ENCODE measurements around the gene TBPL2. TPM values are rescaled to one million over a fixed set of nuclear protein-coding genes. Genes with fewer than 3 reads are reported as not detected.

The TBPL2 gene
- total RNA-seq, 1 donor from 2014 or later, result not detected

DNA sequence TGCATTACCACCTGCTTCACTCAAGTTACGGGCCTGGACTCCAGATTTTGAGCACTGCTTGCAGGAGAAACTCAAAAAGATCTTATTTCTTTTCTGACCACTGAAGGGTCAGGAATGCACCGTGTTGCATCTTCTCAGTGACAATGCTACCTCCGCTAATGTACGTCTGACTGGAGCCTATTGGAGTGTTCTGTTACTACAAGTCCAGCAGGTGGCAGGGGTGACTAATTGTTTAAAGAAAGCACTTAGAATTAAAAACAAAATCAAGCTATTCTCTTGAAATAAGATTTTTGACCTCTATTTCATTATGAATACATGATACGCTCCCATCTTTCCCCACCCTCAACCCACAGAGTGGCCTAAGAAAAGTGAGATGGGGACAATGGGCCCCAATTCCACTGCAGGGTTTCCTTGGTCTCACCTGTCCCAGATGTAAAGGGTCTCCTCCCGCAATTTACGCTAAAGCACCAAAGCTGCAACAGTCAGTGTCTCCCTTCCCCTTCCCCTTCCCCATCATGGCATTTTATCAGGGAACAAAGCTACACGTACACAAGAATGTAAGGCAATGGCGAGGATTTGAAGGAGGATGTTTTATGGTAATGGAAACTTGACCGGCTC is 2.2 kb downstream of the TBPL2 start:
- H3K36me3 ChIP-seq, result no peaks in the 10 kb centered on the region
- intact Hi-C loops (cut with DNase I), result no loop called here
- DNase-seq, result no peak
- H3K9me3 ChIP-seq, result no peaks in the 10 kb centered on the region
- TF ChIP-seq, protein P1, sequence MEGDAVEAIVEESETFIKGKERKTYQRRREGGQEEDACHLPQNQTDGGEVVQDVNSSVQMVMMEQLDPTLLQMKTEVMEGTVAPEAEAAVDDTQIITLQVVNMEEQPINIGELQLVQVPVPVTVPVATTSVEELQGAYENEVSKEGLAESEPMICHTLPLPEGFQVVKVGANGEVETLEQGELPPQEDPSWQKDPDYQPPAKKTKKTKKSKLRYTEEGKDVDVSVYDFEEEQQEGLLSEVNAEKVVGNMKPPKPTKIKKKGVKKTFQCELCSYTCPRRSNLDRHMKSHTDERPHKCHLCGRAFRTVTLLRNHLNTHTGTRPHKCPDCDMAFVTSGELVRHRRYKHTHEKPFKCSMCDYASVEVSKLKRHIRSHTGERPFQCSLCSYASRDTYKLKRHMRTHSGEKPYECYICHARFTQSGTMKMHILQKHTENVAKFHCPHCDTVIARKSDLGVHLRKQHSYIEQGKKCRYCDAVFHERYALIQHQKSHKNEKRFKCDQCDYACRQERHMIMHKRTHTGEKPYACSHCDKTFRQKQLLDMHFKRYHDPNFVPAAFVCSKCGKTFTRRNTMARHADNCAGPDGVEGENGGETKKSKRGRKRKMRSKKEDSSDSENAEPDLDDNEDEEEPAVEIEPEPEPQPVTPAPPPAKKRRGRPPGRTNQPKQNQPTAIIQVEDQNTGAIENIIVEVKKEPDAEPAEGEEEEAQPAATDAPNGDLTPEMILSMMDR (IDR thresholded peaks at IDR 0.05), result peak; percentile 26
- no peaks in the 10 kb centered on the region for H3K4me1 ChIP-seq
- peaks cover 11% of the 10 kb centered on the region for H3K27me3 ChIP-seq
- H3K27ac ChIP-seq, result no peak overlapping the region
- H3K4me3 ChIP-seq, result no peak overlapping the region
- ATAC-seq, result peak; percentile 38

DNA sequence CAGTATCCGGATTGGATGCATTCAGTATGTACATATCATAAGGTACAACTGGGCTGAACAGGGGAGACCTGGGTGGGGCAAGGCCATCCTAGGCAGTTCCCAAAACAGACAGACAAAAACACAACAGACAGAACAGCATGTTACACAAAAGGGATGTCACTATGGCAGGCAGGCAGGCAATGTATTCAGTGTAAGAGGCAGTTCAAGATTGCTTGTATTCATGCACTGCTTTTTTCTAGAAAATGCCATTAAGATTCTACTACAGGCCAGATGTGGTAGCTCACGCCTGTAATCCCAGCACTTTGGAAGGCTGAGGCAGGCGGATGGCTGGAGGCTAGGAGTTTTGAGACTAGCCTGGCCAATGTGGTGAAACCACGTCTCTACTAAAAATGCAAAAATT is 3.5 kb downstream of the TBPL2 start:
- intact Hi-C loops (cut with DNase I), result no loop called here
- ATAC-seq, result no peak

DNA sequence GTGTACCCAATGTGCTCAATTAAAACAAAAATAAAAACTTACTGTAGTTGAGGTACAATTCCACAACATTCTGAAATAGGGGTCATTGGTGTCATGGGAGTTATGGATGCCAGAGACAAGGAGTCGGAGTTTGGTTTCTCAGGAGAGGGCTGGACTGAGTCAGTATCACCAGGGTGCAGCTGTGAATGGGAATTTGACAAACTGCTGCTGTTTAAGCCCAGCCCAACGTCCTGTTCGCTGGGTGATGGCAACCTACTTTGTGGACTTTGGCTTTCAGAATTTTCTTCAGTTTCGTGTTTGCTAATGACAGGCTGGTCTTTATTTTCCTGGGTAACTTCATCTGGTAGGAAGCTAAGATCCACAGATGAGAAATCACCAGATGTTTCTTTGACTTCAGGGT is 3.9 kb downstream of the TBPL2 start:
- no peak for DNase-seq
- TF ChIP-seq, protein P1 (IDR thresholded peaks at IDR 0.05), result no peak
- intact Hi-C loops (cut with DNase I), result no loop called here

More for the DNA sequence above, 3.5 kb downstream of the TBPL2 start:
- Histone ChIP-seq H3K27ac (no peak overlapping the region), H3K9me3 (no peaks in the 10 kb centered on the region), H3K36me3 (no peaks in the 10 kb centered on the region), H3K27me3 (peaks cover 11% of the 10 kb centered on the region), H3K4me1 (no peaks in the 10 kb centered on the region), H3K4me3 (no peak overlapping the region)
- DNase-seq, result no peak
- TF ChIP-seq, protein P1 (IDR thresholded peaks at IDR 0.05), result no peak

DNA sequence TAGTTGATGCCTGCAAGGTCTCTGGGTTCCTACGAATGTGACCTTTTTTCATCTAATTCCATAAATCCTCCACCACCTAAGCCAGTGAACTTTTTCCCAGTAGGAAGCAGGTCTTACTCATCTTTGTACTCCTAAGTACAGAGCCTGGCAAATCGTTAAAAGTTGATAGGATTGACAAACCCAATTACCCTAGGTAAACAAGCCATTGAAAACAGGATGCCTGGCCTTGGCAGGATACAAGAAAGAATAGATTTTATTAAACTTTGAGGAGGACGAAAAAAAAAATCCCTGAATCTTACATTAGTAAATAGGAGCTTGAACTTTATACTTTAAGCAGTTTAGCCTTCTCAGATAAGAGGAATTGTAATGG is 5.6 kb downstream of the TBPL2 start:
- Histone ChIP-seq H3K27me3 (peaks cover 2% of the 10 kb centered on the region), H3K27ac (no peak overlapping the region), H3K9me3 (no peaks in the 10 kb centered on the region), H3K36me3 (no peaks in the 10 kb centered on the region), H3K4me3 (no peak overlapping the region), H3K4me1 (no peaks in the 10 kb centered on the region)
- no peak for DNase-seq
- no peak for ATAC-seq
- TF ChIP-seq, protein P1 (IDR thresholded peaks at IDR 0.05), result no peak
- intact Hi-C loops (cut with DNase I), result no loop called here

More for the DNA sequence above, 3.9 kb downstream of the TBPL2 start:
- Histone ChIP-seq H3K4me1 (no peaks in the 10 kb centered on the region), H3K36me3 (no peaks in the 10 kb centered on the region), H3K9me3 (no peaks in the 10 kb centered on the region), H3K27me3 (peaks cover 11% of the 10 kb centered on the region), H3K4me3 (no peak overlapping the region), H3K27ac (no peak overlapping the region)
- no peak for ATAC-seq

DNA sequence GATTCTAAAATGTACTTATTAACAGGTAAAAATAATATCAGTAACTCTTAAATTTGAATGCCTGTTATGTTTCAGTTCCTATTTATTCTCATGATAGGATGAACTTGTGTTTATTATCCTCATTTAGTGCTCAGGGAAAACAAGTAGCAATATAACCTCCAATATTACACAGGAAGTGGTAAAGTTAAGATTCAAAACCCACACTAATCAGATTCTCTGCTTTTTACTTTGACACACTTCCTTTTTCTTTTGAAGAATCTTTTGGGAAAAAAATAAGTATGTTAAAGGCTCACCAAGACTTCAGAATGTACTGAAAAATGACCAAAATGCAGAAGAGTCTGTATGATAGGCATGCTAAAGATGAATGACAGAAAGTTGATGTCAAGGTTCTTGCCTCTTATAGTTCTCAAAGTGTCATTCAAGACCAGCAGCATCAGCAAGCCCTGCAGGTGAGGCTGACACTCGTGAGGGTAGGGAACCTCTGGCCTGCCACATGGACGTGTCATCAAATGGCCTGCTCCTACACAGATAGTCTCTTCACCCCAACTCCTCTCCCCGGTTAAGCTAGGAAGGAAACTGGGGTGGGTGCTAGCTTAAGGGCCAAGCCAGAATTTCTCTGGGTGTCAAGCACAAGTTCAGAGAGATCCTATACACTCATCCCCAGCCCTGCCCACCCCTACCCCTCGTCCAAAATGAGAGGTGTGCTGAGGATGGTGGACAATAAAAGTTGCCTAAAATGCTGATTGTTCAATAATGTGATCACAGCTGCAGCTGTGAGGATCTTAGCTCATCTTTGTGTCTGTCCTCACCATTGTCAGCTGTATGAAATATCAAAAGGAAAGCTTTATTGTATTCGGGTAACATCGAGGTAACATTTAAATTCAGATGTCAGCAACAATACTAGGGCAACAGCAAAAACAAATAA is 6.3 kb downstream of the TBPL2 start:
- ATAC-seq (no peak), DNase-seq (no peak)
- Histone ChIP-seq H3K4me1 (no peaks in the 10 kb centered on the region), H3K27me3 (no peaks in the 10 kb centered on the region), H3K27ac (no peak overlapping the region), H3K36me3 (no peaks in the 10 kb centered on the region), H3K9me3 (no peaks in the 10 kb centered on the region), H3K4me3 (no peak overlapping the region)
- TF ChIP-seq, protein P1 (IDR thresholded peaks at IDR 0.05), result no peak
- intact Hi-C loops (cut with DNase I), result no loop called here
